ENCODE data around the gene CFAP69. TPM values are rescaled to one million over a fixed set of nuclear protein-coding genes. Genes with fewer than 3 reads are reported as not detected.
"Not testable (repeated sequence)": the region's sequence is repeated elsewhere in the genome, so short reads cannot be mapped to it uniquely, and the experiment has no call there.

The CFAP69 gene
- total RNA-seq, 1 experiment from 2014 or later: 2.1 TPM

GRCh38 chr7:90345595-90346335 is 100.8 kb downstream of the CFAP69 start:
- DNase-seq (ENCODE audit: low spot score): peak; percentile 49

- peak; percentile 94 for DNase-seq (ENCODE audit: low spot score)
These were observed 101.6 kb downstream of the CFAP69 start, which contains the start of gene GTPBP10 for GRCh38 chr7:90346336-90347125. Gene GTPBP10 (plus strand): TSS chr7:90346716. CDS start chr7:90346742, 26 bp downstream.

- no peak for DNase-seq (ENCODE audit: low spot score)
These were observed 102.8 kb downstream of the CFAP69 start for GRCh38 chr7:90347759-90348158.

GRCh38 chr7:90349305-90349704 is 104.3 kb downstream of the CFAP69 start:
- DNase-seq (ENCODE audit: low spot score): no peak

GRCh38 chr7:90350032-90350431 is 105.1 kb downstream of the CFAP69 start:
- not testable (repeated sequence) for DNase-seq (ENCODE audit: low spot score)

GRCh38 chr7:90351987-90352386 is 107.0 kb downstream of the CFAP69 start:
- no peak for DNase-seq (ENCODE audit: low spot score)

Other genes starting within 250 kb of the CFAP69 start
- 0.83 and 1.5 TPM in 2 replicates for gene STEAP1, start 90.7 kb upstream of the CFAP69 start, total RNA-seq (2014; rRNA removed; shearing (Covaris generic))
- 2.5 and 18.5 TPM in 2 replicates for gene STEAP2, start 33.4 kb upstream of the CFAP69 start, total RNA-seq (2014; rRNA removed; shearing (Covaris generic))
- gene FAM237B, start 76.1 kb downstream of the CFAP69 start, total RNA-seq (2014; rRNA removed; shearing (Covaris generic)): not detected in 2 replicates
- gene GTPBP10, start 101.5 kb downstream of the CFAP69 start, total RNA-seq (2014; rRNA removed; shearing (Covaris generic)): 15.9 and 17.1 TPM in 2 replicates
- 33.7 and 35.8 TPM in 2 replicates for gene CLDN12, start 158.3 kb downstream of the CFAP69 start, total RNA-seq (2014; rRNA removed; shearing (Covaris generic))
- gene PTTG1IP2, start 224.5 kb downstream of the CFAP69 start, total RNA-seq (2014; rRNA removed; shearing (Covaris generic)): not detected in 2 replicates